Urothelium cell line (cell line): ENCODE data around the gene RGS14.

ENCODE experiments used
- DNase-seq: peaks from one replicate; pipeline ENCODE4 v3.0.0; 2011; ENCODE audit warnings: low spot score, mixed read lengths
- FAIRE-seq: peaks from 2 replicates; lab custom pipeline; 2011; peaks lifted over from hg19 to GRCh38; lab: Jason Lieb, UNC

RGS14 gene, protein sequence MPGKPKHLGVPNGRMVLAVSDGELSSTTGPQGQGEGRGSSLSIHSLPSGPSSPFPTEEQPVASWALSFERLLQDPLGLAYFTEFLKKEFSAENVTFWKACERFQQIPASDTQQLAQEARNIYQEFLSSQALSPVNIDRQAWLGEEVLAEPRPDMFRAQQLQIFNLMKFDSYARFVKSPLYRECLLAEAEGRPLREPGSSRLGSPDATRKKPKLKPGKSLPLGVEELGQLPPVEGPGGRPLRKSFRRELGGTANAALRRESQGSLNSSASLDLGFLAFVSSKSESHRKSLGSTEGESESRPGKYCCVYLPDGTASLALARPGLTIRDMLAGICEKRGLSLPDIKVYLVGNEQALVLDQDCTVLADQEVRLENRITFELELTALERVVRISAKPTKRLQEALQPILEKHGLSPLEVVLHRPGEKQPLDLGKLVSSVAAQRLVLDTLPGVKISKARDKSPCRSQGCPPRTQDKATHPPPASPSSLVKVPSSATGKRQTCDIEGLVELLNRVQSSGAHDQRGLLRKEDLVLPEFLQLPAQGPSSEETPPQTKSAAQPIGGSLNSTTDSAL

DNA sequence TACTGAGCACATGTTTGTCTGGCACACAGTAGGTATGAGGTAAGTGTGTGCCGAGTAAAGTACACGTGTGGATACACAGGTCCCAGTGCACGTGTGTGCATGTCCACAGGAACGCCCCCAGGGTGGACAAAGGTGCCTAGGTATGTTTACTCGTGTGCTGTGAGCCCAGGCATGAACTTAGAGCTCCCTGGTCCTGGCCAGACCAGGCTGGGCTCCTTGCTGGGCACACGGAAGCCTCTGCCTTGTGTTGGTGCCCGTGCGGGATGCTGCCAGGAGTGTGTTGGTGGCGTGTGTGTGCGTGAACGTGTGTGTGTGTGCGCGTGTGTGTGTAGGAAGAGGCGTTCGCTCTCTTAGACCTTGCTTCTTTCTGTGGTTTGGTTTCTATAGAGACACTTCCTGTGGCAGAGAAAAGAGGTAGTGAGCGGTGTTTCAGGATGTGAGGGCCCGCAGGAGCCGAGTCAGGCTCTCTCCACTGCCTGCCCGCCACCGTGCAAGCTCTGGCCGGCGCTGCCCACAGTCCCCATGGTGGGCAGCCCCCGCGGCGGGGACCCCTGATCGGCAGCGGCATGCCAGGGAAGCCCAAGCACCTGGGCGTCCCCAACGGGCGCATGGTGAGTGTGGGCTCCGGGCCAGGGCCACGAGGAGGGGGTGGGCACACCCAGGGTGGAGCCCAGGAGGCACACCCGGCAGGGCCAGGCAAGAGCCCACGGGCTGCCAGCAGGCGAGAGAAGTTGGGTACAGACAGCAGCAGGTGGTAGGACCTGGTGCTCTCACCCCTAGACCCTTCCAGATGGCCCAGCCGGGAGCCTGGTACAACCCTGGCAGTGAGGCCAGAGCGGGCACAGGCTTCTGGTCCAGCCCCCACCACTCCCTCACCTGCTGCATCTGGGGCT, at the start of gene RGS14:
RGS14 (plus strand) TSS at position 466 of the 893 bp plus-strand sequence; CDS start at position 567, 101 bp downstream.
- DNase-seq, result peak; percentile 75
- peak; percentile 55 for FAIRE-seq

GRCh38 chr5:177308740-177309139, 49.0 kb upstream of the RGS14 start:
- no peak for FAIRE-seq
- no peak for DNase-seq

GRCh38 chr5:177309351-177310191, 48.2 kb upstream of the RGS14 start:
- no peak for FAIRE-seq
- DNase-seq, result peak; percentile 66

GRCh38 chr5:177310332-177310731, 47.4 kb upstream of the RGS14 start:
- DNase-seq (no peak), FAIRE-seq (no peak)

DNA sequence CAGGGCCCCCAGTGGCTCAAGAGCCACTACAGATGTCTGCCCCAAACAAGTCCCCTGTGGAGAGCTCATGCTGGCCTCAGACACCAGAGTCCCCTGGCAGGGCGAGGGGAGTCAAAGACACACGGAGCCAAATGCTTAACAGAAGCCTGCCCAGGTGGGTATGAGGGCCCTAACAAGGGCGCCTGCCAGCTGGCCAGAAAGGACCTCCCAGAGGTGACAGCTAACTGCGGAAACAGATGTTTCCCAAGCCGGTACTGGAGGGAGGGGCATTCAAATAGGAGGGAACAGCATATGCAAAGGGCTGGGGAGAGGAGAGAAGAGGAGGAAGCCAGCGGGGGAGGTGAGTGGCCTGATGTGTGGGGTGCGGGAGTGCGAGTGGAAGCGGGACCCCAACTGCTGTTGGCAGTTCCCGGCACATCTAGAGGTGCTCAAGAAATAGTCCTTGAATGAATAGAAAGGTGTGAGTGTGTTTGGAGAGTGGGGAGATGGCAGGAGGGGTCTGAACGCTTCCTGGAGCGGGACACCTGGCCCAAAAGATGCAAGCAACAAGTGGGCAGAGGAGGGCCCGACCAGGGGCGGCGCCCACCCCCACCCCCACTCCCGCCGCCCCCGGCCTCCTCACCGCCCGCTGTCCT, 46.9 kb upstream of the RGS14 start:
- DNase-seq (no peak), FAIRE-seq (no peak)

DNA sequence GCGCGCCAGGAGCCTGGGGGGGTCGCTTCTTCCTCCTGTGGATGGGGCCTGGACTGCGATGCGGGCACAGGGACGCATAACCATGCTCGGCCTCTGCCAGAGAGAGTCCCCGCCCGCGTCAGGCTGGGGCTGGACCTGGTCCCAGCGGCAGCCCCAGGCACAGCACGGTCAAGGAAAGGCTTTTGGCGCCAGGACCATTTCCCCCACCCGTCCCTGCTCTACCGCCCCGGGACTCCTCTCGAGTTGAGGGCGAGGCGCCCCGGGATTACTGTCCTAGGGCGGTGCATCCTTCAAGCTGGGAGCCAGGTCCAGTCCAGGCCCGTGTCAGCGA, 46.4 kb upstream of the RGS14 start:
- DNase-seq (no peak), FAIRE-seq (no peak)

- FAIRE-seq (no peak), DNase-seq (peak; percentile 98)
Measured at GRCh38 chr5:177311723-177312648, 45.7 kb upstream of the RGS14 start, which contains the start of gene MXD3. TSS of gene MXD3 (minus strand) at chr5:177311898. CDS start at chr5:177311830, 68 bp downstream.

DNA sequence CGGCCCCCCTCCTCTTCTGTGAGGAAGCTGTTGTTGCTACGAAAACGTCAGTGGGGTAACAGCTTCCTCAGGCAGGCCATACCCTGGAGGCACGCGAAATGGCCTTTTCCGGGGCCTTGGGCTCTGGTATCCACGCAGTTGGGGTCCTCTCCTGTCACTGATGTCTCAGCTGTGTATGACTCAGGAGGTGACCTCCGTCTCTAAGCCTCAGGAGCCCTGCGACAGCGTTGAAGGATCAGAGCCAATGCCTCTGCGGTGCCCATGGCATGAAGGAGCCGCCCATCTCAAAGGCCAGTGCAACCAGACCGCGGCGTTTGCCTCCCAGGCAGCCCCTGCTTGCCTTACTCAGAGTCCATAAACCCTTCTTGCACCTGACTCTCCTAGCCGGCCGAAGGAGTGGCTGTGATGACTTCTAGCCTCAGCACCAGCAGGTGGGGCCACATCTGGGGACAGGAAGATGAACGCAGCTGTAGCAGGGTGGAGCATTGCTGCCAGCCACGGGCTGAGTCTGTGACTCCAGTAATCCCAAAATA, 45.0 kb upstream of the RGS14 start:
- FAIRE-seq (no peak), DNase-seq (peak; percentile 65)

GRCh38 chr5:177313561-177314259, 44.0 kb upstream of the RGS14 start:
- no peak for FAIRE-seq
- DNase-seq, result no peak

GRCh38 chr5:177314376-177315342, 43.1 kb upstream of the RGS14 start:
- FAIRE-seq (no peak), DNase-seq (no peak)

DNA sequence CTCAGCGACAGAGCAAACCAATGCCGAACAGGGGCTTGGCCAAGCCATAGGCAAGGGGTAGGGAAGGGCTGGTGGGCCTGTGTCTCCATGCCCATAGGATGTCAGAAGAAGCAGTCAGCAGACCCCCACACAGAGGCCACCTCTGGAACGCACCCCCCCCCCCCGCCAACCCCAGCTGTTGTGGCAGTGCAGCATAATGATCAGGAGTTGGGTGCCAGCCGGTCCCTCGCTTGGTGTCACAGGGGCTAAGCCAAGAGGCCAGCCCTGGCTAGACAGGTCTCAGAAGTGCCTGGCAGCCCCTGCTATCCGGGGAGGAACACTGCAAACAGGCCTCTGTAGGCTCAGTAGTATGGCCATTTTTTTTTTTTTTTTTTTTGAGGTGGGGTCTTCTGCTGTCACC, 42.3 kb upstream of the RGS14 start:
- DNase-seq (no peak), FAIRE-seq (no peak)

DNA sequence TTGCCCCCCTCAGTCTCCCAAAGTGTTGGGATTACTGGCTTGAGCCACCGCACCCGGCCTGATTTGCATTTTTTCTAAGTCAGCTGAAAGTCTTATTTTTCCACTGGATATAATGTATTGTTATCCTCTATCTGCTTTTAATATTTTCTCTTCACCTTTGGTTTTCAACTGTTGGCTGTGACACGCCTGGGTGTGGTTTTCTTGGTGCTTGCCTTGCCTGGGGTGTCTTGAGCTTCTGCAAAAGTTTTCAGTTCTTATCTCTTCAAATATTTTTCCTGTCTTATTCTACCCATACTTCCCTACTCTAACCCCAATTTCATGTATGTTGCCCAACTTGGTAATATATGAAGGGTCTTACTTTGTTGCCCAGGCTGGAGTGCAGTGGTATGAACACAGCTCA, 41.7 kb upstream of the RGS14 start:
- no peak for DNase-seq
- no peak for FAIRE-seq

GRCh38 chr5:177317959-177318377, 39.8 kb upstream of the RGS14 start:
- FAIRE-seq (no peak), DNase-seq (peak; percentile 60)

DNA sequence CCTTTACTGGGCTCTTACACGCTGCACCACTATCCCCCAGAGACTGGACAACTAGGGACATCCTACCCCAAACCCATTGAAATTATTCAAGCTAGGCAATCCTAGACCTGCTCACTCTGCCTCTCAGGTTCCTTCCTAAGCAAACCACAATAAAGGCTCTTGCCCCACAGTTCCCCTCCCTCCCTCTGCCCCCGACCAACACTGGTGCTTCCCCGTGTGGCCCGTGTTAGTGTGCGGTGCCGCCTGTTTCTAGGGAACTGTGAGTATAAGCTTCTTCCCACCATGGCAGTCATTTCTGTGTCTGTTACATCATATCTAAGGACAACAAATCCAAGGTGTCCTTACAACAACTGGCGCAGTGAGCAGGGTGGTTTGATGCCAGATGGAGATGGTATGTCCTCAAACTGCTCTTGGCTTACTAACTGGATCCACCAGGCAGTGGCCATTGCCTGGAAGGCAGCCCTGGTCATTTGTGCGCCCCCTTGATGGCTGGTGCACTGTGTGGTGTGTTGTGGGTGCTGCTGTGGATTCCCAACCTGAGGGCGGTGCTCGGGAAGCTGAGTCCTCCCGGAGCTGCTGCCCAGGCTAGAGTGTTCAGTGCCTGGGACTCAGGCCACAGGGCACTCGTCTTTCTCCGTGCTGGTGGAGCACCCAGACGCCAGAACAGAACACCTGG, 37.7 kb upstream of the RGS14 start:
- no peak for FAIRE-seq
- DNase-seq, result no peak

DNA sequence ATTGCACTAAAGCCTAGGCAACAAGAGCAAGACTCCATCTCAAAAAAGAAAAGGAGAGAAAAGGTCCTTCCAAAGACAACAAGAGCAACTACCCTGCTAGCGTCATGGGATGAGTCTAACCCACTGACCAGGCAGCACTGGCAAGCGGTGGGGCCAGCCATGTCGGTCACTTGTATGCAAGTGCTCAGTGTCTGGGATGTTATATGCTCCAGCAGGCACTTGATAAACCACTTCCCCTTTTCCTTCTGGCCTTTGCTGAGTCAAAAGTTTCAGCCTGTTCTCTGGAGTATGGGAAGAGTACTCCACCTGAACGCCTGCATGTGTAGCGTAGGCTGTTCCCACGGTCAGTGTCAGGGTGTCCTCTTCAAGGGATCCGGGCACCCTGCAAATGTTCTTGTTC, 36.8 kb upstream of the RGS14 start:
- no peak for FAIRE-seq
- DNase-seq, result no peak

DNA sequence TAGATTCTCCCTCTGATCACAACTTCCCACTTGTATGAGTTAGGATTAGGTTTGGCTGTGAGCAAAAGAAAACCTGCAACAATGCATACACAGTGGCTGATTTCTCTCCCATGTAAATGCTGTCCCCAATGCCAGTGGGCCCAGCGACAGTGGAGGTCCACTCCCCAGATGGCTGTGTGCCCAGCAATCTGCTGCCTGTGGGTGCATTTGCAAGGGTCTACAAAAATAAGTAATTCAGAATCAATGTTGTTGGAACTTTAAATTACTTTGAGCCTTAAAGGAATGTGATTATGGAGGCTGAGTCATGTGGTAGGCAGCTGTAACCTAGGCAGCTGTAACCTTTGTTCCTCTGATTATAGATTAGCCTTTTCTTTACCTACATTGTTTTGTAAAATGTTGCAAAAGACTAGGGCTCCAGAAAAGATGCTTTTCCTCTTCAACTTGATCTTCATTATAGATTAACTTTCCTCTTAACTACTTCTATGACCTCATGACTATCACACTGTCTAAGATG, 31.8 kb upstream of the RGS14 start:
- DNase-seq (no peak), FAIRE-seq (no peak)
